ENCODE measurements around the gene OR4K15.
"Not testable (repeated sequence)": the region's sequence is repeated elsewhere in the genome, so short reads cannot be mapped to it uniquely, and the experiment has no call there.

OR4K15 gene

DNA sequence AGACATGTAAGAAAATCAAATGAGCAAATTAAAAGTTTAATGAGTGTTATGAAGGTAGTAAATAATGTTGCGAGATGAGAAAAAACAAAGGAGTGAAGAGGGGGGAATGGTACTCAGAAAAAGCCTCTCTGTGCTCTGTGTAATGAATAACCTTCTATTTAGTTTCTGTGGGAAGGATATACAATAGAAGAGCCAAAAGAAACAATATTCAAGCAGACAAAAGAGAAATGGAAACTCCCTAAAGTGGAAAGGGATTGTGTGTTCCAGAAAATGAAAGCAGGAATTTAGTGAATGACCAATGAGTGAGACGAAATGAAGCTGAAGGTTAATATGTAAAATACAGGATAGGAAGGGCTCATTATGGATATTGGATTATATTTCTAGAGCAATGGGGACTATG, 26.2 kb upstream of the OR4K15 start:
- no peaks in the 10 kb centered on the region for H3K36me3 ChIP-seq (ENCODE audit: control insufficient read depth in 1 of 2, insufficient read depth in 2 of 2, low read depth in 1 of 2, low read length in 2 of 2)
- H2BK120ac ChIP-seq (ENCODE audit: low read depth, low read length): no peak overlapping the region
- H2BK15ac ChIP-seq (ENCODE audit: low read depth, poor library complexity, severe bottlenecking): no peak overlapping the region
- H2BK5ac ChIP-seq (ENCODE audit: low read depth, low read length, poor library complexity, severe bottlenecking): no peak overlapping the region
- H3K27ac ChIP-seq (ENCODE audit: low read length, poor library complexity, severe bottlenecking): no peak overlapping the region
- H3K14ac ChIP-seq (ENCODE audit: low read length in 2 of 2): no peak overlapping the region
- H2BK12ac ChIP-seq (ENCODE audit: low read length in 2 of 2): no peak overlapping the region
- no peak overlapping the region for H3K18ac ChIP-seq (ENCODE audit: low read depth in 1 of 2, low read length in 2 of 2)
- H3K27me3 ChIP-seq (ENCODE audit: control insufficient read depth in 1 of 2, insufficient read depth in 1 of 2, low read length in 2 of 2): no peaks in the 10 kb centered on the region
- H3K4me1 ChIP-seq (ENCODE audit: control insufficient read depth, insufficient read depth, low read depth, low read length): no peaks in the 10 kb centered on the region
- 45% methylated on average over 2 of the region's 2 CpGs for WGBS
- H3K4me2 ChIP-seq (ENCODE audit: low read length, poor library complexity, severe bottlenecking): no peak overlapping the region
- H4K8ac ChIP-seq (ENCODE audit: low read length): no peak overlapping the region
- no peak overlapping the region for H3K4ac ChIP-seq (ENCODE audit: low read depth in 1 of 2, low read length in 2 of 2)
- no peak for DNase-seq
- no peak overlapping the region for H3K9ac ChIP-seq (ENCODE audit: low read length)
- no peak overlapping the region for H3K4me3 ChIP-seq (ENCODE audit: insufficient read depth in 1 of 2, low read depth in 1 of 2, low read length in 2 of 2)
- no peak overlapping the region for H2AK5ac ChIP-seq (ENCODE audit: low read length, severe bottlenecking)
- H3K79me1 ChIP-seq (replicated peaks; ENCODE audit: low read length, poor library complexity, severe bottlenecking): no peaks in the 10 kb centered on the region
- H4K91ac ChIP-seq (ENCODE audit: low read length): no peak overlapping the region
- no peak overlapping the region for H3K23ac ChIP-seq (ENCODE audit: low read length in 2 of 2)
- peaks cover 2% of the 10 kb centered on the region for H3K9me3 ChIP-seq (ENCODE audit: control insufficient read depth, low read length)
- H2AFZ ChIP-seq (ENCODE audit: low read depth, low read length): no peak overlapping the region

DNA sequence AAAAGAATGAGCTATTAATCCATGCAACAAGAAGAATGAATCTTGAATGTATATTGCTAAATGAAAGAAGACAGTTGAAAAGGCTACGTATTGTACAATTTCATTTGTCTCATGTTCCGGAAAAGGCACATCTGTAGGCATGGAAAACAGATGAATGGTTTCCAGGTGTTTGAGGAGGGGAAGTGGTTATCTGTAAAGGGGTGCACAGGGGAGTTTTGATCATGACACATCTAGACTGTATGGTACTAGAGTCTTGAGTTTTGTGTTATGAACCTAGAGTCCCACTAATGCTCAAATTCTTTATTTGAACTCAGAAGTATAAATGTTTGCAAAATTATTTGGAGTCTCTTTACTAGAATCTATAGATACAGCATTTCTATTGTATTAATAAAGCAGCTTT, 5.7 kb upstream of the OR4K15 start:
- not testable (repeated sequence) for H3K9me3 ChIP-seq (ENCODE audit: control insufficient read depth, low read length); H3K27me3 ChIP-seq (ENCODE audit: control insufficient read depth in 1 of 2, insufficient read depth in 1 of 2, low read length in 2 of 2); H3K18ac ChIP-seq (ENCODE audit: low read depth in 1 of 2, low read length in 2 of 2); H3K36me3 ChIP-seq (ENCODE audit: control insufficient read depth in 1 of 2, insufficient read depth in 2 of 2, low read depth in 1 of 2, low read length in 2 of 2); H3K79me1 ChIP-seq (replicated peaks; ENCODE audit: low read length, poor library complexity, severe bottlenecking); H2BK120ac ChIP-seq (ENCODE audit: low read depth, low read length); H3K4ac ChIP-seq (ENCODE audit: low read depth in 1 of 2, low read length in 2 of 2); H3K4me1 ChIP-seq (ENCODE audit: control insufficient read depth, insufficient read depth, low read depth, low read length); H2BK12ac ChIP-seq (ENCODE audit: low read length in 2 of 2); H2AFZ ChIP-seq (ENCODE audit: low read depth, low read length); DNase-seq; H4K8ac ChIP-seq (ENCODE audit: low read length); H2AK5ac ChIP-seq (ENCODE audit: low read length, severe bottlenecking); H3K4me3 ChIP-seq (ENCODE audit: insufficient read depth in 1 of 2, low read depth in 1 of 2, low read length in 2 of 2); H4K91ac ChIP-seq (ENCODE audit: low read length); H2BK5ac ChIP-seq (ENCODE audit: low read depth, low read length, poor library complexity, severe bottlenecking); H3K9ac ChIP-seq (ENCODE audit: low read length); H2BK15ac ChIP-seq (ENCODE audit: low read depth, poor library complexity, severe bottlenecking); H3K4me2 ChIP-seq (ENCODE audit: low read length, poor library complexity, severe bottlenecking); H3K14ac ChIP-seq (ENCODE audit: low read length in 2 of 2); H3K27ac ChIP-seq (ENCODE audit: low read length, poor library complexity, severe bottlenecking); H3K23ac ChIP-seq (ENCODE audit: low read length in 2 of 2)
- 69% methylated on average over 2 of the region's 2 CpGs for WGBS

DNA sequence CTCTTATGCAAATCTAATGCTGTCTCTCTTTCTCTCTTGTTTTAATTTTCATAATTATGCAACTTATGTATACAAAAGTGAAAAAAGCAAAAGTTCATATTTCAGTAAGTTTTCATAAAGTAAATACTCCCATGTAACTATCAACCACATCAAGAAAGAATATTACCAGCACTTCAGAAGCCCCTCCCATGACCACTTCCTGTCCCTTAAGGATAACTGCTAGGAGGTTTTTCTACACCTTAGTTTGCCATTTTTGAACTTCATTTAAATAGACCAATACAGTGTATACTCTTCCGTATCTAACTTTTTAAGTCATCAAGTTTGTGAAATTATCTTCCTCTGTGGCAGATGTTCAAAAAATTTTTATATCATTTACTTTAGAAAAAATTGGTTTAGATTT, 547 bp upstream of the OR4K15 start:
- H3K79me1 ChIP-seq (replicated peaks; ENCODE audit: low read length, poor library complexity, severe bottlenecking): no peaks in the 10 kb centered on the region
- no peaks in the 10 kb centered on the region for H3K4me1 ChIP-seq (ENCODE audit: control insufficient read depth, insufficient read depth, low read depth, low read length)
- no peak overlapping the region for H3K27ac ChIP-seq (ENCODE audit: low read length, poor library complexity, severe bottlenecking)
- H3K23ac ChIP-seq (ENCODE audit: low read length in 2 of 2): no peak overlapping the region
- H2BK12ac ChIP-seq (ENCODE audit: low read length in 2 of 2): no peak overlapping the region
- no peak overlapping the region for H3K4me2 ChIP-seq (ENCODE audit: low read length, poor library complexity, severe bottlenecking)
- no peak overlapping the region for H3K14ac ChIP-seq (ENCODE audit: low read length in 2 of 2)
- H3K18ac ChIP-seq (ENCODE audit: low read depth in 1 of 2, low read length in 2 of 2): no peak overlapping the region
- no peak overlapping the region for H4K91ac ChIP-seq (ENCODE audit: low read length)
- H4K8ac ChIP-seq (ENCODE audit: low read length): no peak overlapping the region
- H3K27me3 ChIP-seq (ENCODE audit: control insufficient read depth in 1 of 2, insufficient read depth in 1 of 2, low read length in 2 of 2): no peaks in the 10 kb centered on the region
- WGBS: no CpG with 5 or more reads among the region's 1 CpG
- no peaks in the 10 kb centered on the region for H3K36me3 ChIP-seq (ENCODE audit: control insufficient read depth in 1 of 2, insufficient read depth in 2 of 2, low read depth in 1 of 2, low read length in 2 of 2)
- H2AK5ac ChIP-seq (ENCODE audit: low read length, severe bottlenecking): no peak overlapping the region
- no peak overlapping the region for H3K4me3 ChIP-seq (ENCODE audit: insufficient read depth in 1 of 2, low read depth in 1 of 2, low read length in 2 of 2)
- H2AFZ ChIP-seq (ENCODE audit: low read depth, low read length): no peak overlapping the region
- H2BK5ac ChIP-seq (ENCODE audit: low read depth, low read length, poor library complexity, severe bottlenecking): no peak overlapping the region
- H3K4ac ChIP-seq (ENCODE audit: low read depth in 1 of 2, low read length in 2 of 2): no peak overlapping the region
- no peak overlapping the region for H2BK120ac ChIP-seq (ENCODE audit: low read depth, low read length)
- no peak overlapping the region for H3K9ac ChIP-seq (ENCODE audit: low read length)
- DNase-seq: no peak
- H3K9me3 ChIP-seq (ENCODE audit: control insufficient read depth, low read length): no peaks in the 10 kb centered on the region
- no peak overlapping the region for H2BK15ac ChIP-seq (ENCODE audit: low read depth, poor library complexity, severe bottlenecking)

DNA sequence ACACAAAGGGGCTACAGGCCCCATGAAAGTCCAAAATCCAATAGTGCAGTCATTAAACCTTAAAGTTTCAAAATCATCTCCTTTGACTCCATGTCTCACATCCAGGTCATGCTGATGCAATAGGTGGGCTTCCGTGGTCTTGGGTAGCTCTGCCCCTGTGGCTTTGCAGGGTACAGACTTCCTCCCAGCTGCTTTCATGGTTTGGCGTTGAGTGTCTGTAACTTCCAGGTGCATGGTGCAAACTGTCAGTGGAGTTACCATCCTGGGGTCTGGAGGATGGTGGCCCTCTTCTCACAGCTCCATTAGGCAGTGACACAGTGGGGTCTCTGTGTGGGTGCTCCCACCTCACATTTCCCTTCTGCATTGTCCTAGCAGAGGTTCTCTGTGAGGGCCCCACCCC, 18.0 kb downstream of the OR4K15 start:
- no peak overlapping the region for H3K9ac ChIP-seq (ENCODE audit: low read length)
- no peak for DNase-seq
- 41% methylated on average over 2 of the region's 2 CpGs for WGBS

More for the DNA sequence above, 18.0 kb downstream of the OR4K15 start:
- Histone ChIP-seq H2AFZ (ENCODE audit: low read depth, low read length) (no peak overlapping the region), H4K8ac (ENCODE audit: low read length) (no peak overlapping the region), H3K14ac (ENCODE audit: low read length in 2 of 2) (no peak overlapping the region), H3K4ac (ENCODE audit: low read depth in 1 of 2, low read length in 2 of 2) (no peak overlapping the region), H3K36me3 (ENCODE audit: control insufficient read depth in 1 of 2, insufficient read depth in 2 of 2, low read depth in 1 of 2, low read length in 2 of 2) (no peaks in the 10 kb centered on the region), H3K4me1 (ENCODE audit: control insufficient read depth, insufficient read depth, low read depth, low read length) (no peaks in the 10 kb centered on the region), H2BK120ac (ENCODE audit: low read depth, low read length) (no peak overlapping the region), H2BK15ac (ENCODE audit: low read depth, poor library complexity, severe bottlenecking) (no peak overlapping the region), H3K18ac (ENCODE audit: low read depth in 1 of 2, low read length in 2 of 2) (no peak overlapping the region), H2AK5ac (ENCODE audit: low read length, severe bottlenecking) (no peak overlapping the region), H4K91ac (ENCODE audit: low read length) (no peak overlapping the region), H2BK12ac (ENCODE audit: low read length in 2 of 2) (no peak overlapping the region), H3K9me3 (ENCODE audit: control insufficient read depth, low read length) (no peaks in the 10 kb centered on the region), H3K27ac (ENCODE audit: low read length, poor library complexity, severe bottlenecking) (no peak overlapping the region), H3K27me3 (ENCODE audit: control insufficient read depth in 1 of 2, insufficient read depth in 1 of 2, low read length in 2 of 2) (no peaks in the 10 kb centered on the region), H2BK5ac (ENCODE audit: low read depth, low read length, poor library complexity, severe bottlenecking) (no peak overlapping the region), H3K4me3 (ENCODE audit: insufficient read depth in 1 of 2, low read depth in 1 of 2, low read length in 2 of 2) (no peak overlapping the region), H3K4me2 (ENCODE audit: low read length, poor library complexity, severe bottlenecking) (no peak overlapping the region), H3K79me1 (replicated peaks; ENCODE audit: low read length, poor library complexity, severe bottlenecking) (no peaks in the 10 kb centered on the region), H3K23ac (ENCODE audit: low read length in 2 of 2) (no peak overlapping the region)

All from mesenchymal stem cell (in vitro differentiated cells and primary cell).